Epithelial cell of proximal tubule (primary cell): ENCODE measurements around the gene RAMP2. TPM values are rescaled to one million over a fixed set of nuclear protein-coding genes. Genes with fewer than 3 reads are reported as not detected.
A peak's percentile ranks its signal among the peaks of the same experiment; 100 is the strongest.

Experiments used
- DNase-seq: peaks from one replicate; pipeline ENCODE4 v3.0.0-alpha.2; 2011; ENCODE audit warnings: low read depth
- H3K4me3 ChIP-seq: 2 replicates; pipeline ENCODE4 v1.5.1; 2011; ENCODE audit warnings: low read depth, mild to moderate bottlenecking, low read length
- total RNA-seq: library from RNA; depleted of rRNA; stranded (reverse); fragments of >200 nt; gene quantifications from 2 replicates; pipeline ENCODE4 v1.2.3, GENCODE V29; 2015
- TF ChIP-seq, protein P1 (sequence below): conservative IDR thresholded peaks from 2 replicates; pipeline ENCODE4 v1.5.1; 2012; ENCODE audit warnings: low read depth, mild to moderate bottlenecking, low read length

The RAMP2 gene
- total RNA-seq, 1 donor from 2014 or later: 4.3 TPM

DNA sequence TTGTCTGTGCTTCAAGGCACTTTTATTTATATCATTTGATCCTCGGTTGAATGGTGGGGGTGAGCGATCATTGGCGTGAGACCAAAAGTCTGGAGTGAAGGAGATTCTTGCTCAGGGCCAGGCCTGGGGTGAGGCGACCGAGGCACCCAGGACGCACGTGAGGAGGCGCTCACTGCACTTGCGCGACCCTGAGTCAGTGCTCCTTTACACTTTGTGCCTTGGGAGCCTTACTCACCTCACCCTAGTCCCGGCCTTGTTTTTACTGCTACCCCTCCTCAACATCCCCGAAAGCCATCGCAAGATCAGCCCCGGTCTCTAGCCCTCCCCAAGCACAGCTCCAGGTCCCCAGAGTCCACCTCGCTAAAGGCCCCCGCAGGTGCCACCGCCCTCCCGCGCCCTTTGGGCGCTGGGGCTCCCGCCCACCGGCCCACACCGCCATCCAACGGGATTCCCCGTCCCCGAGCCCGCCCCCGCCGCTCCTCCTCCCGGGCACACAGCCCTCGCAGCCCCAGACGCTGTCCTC is 16.7 kb upstream of the RAMP2 start:
- H3K4me3 ChIP-seq: peak overlapping the region; percentile 71
- TF ChIP-seq, protein P1, sequence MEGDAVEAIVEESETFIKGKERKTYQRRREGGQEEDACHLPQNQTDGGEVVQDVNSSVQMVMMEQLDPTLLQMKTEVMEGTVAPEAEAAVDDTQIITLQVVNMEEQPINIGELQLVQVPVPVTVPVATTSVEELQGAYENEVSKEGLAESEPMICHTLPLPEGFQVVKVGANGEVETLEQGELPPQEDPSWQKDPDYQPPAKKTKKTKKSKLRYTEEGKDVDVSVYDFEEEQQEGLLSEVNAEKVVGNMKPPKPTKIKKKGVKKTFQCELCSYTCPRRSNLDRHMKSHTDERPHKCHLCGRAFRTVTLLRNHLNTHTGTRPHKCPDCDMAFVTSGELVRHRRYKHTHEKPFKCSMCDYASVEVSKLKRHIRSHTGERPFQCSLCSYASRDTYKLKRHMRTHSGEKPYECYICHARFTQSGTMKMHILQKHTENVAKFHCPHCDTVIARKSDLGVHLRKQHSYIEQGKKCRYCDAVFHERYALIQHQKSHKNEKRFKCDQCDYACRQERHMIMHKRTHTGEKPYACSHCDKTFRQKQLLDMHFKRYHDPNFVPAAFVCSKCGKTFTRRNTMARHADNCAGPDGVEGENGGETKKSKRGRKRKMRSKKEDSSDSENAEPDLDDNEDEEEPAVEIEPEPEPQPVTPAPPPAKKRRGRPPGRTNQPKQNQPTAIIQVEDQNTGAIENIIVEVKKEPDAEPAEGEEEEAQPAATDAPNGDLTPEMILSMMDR: peak; percentile 2
- DNase-seq: no peak

DNA sequence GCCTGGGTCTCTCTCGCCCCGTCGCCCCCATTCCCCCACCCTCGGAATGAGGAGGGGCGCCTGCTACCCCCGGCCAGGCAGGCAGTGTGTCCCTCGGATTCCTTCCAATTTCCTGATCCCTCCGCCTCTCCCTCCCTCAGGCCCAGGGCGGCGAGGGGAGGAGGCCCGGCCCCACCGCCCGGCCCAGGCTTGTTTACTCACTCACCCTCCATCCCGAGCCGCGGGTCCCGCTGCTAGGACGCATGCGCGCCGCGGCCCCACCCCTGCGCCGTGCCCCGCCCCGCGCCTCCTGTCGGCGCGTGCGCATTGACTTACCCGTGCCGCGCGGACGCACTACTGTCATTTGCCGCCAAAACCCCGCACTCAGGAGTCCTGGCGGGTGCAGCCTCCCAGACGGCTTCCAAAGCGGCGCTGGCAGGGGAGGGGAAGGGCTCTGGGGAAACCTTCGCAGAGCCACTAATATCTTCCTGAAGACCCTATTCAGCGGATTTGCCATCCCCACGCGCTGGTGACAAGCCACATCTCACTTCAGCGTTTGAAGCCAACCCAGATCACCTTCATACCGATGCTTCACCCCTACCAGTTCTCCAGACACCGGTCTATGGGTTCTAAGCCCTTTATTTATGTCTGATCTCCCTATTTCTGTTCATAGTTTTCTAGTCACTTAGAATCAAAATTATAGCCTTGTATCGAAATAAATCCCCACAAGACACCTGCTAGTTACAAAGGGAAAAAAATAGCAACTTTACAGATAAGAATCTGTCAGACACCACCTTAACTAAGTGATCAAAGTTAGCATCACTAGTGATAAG is 16.0 kb upstream of the RAMP2 start, which contains the start of gene EZH1:
Gene EZH1 (minus strand): TSS at position 235 of the 812 bp plus-strand sequence. CDS start 16,099 bp downstream, outside the sequence.
- peak within 1 kb of the TSS; percentile 71 for H3K4me3 ChIP-seq
- DNase-seq: no peak

DNA sequence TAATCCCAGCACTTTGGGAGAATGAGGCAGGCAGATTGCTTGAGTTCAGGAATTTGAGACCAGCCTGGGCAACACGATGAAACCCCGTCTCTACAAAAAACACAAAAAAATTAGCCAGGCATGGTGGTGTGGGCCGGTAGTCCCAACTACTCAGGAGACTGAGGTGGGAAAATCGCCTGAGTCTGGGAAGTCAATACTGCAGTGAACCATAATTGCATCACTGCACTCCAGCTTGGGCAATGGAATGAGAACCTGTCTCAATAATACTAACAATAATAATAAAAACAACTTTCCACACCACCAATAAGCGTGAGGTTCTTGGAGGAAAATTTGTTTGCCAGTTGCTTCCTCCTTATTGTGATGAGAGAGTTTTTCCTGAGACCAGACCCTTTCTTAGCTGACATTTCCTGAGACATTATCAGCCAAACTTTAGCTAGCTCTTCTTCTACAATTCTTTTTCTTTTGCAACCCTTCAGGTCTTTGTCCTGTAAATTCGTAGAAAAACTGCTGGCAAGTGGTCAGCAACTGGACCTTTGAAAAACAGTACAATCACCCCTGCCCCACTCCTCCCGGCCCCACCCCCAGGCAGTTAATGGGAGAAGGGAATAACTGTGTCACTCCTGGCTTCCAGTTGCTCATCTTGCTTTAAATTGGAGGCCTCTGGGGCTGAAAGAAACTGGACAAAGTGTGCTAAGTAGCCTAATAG is 12.7 kb upstream of the RAMP2 start:
- no peak overlapping the region for H3K4me3 ChIP-seq
- TF ChIP-seq, protein P1: no peak
- DNase-seq: no peak

More for the DNA sequence above, 16.0 kb upstream of the RAMP2 start, which contains the start of gene EZH1:
- TF ChIP-seq, protein P1: no peak

DNA sequence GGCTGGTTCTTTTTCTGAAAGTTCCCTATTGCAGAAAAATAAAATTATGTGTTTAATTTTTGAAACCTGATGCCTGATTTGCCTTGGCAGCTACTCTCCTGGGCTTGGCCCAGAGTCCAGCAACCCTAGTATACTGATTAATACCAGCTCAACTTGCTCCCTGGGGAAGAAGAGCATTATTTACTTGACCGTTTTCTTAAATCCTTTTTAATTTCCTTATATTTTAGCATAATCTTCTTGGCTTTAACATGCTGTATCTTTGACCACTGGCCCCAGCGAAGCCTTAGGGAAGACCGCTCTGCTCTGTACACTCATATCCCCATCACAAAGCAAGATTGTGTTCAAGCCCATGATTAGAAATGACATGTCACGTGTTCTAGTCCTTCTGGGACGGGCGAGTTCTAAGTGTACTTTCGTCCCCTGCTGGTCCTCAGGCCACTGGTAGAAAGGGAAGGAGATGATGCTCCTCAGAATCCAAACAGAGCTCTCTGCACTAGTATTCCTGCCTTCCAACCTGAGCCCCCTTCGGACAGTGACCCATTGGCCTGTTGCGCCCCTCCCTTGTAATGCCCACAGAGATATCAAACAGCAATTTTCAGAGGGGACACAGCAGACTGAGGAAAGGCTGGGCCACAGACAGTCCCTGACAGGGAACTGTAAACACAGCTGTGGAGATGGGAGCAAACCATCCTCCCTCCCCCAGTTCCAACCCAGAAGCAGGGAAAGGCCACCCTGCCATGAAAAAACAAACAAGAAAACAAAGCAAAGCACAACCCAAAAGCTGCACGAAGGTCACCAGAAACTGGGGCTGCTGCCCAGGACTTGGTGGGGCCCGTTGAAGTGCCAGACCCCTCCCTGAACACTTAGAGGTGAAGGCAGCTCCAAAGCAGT is 11.9 kb upstream of the RAMP2 start:
- DNase-seq: no peak
- no peak overlapping the region for H3K4me3 ChIP-seq
- TF ChIP-seq, protein P1: no peak

DNA sequence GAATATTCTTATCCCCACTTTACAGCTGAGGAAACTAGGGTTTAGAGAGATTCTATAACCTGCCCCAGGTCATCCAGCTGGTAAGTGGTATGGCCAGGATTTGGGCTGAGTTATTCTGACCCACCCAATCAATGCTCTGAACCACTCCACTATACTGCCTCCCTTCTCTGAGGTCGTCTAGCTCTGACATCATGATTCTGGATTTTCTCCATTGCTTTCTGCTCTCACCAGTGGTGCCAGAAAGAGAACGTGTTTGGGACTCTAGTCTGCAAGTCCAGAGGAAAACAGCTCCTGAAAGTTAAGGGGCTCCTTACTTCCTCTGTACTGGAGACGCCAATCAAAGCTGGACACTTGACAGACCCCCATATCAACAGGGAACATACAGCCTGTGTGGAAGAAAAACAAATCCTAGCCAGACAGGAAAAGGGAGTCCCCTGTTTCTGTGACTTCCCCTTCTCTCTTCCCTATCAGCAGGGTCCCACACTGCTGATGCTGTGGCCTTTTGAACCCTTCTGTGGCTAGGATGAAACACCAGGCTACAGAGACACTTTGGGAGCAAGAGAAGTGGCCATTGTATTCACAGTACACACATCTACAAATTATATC is 10.2 kb upstream of the RAMP2 start:
- DNase-seq: no peak

More for the DNA sequence above, 10.2 kb upstream of the RAMP2 start:
- TF ChIP-seq, protein P1: no peak
- H3K4me3 ChIP-seq: no peak overlapping the region
